HepG2 (cell line): ENCODE data around the gene LAMB4. TPM values are rescaled to one million over a fixed set of nuclear protein-coding genes. Genes with fewer than 3 reads are reported as not detected.

Experiments
- CHD4 ChIP-seq: fragments of 200-600 bp; sonication (generic); IDR thresholded peaks from 2 replicates; pipeline ENCODE4 v1.7.0; 2017; ENCODE audit warnings: mild to moderate bottlenecking, low read length, borderline replicate concordance
- FOXK2 ChIP-seq: fragments of 450-650 bp; IDR thresholded peaks from 2 replicates; pipeline ENCODE4 v1.6.1; 2016
- GFI1 ChIP-seq: sonication (generic); formaldehyde crosslinking; IDR thresholded peaks from 2 replicates; pipeline ENCODE4 v1.5.0; 2020; ENCODE audit warnings: missing genetic modification reagents, mild to moderate bottlenecking, borderline replicate concordance
- MAF1 ChIP-seq: sonication (generic); formaldehyde crosslinking; IDR thresholded peaks from 2 replicates; pipeline ENCODE4 v1.5.0; 2020; ENCODE audit warnings: missing genetic modification reagents, borderline replicate concordance
- MIER2 ChIP-seq: IDR thresholded peaks from 2 replicates; pipeline ENCODE4 v1.6.1; 2016; ENCODE audit warnings: missing biosample characterization, missing genetic modification reagents
- NONO ChIP-seq, 2 experiments: fragments of 450-650 bp in 1 of 2; sonication (generic) in 1 of 2; formaldehyde crosslinking in 1 of 2; IDR thresholded peaks in 1 of 2; conservative IDR thresholded peaks in 1 of 2; 2 replicates each; pipeline versions ENCODE4 v1.6.1 to v1.8.0; 2017 to 2022; ENCODE audit warnings: mild to moderate bottlenecking in 1 of 2, missing genetic modification reagents in 1 of 2, moderate library complexity in 1 of 2
- RBFOX2 ChIP-seq: fragments of 200-400 bp; formaldehyde crosslinking; IDR thresholded peaks from 2 replicates; pipeline ENCODE4 v1.6.1; 2017; ENCODE audit warnings: low read depth, mild to moderate bottlenecking, low read length
- SOX13 ChIP-seq, 3 experiments: fragments of 450-650 bp in 1 of 3; sonication (generic) in 1 of 3; formaldehyde crosslinking in 1 of 3; IDR thresholded peaks in 2 of 3; conservative IDR thresholded peaks in 1 of 3; 2 replicates each; pipeline versions ENCODE4 v1.5.0 to v1.6.1; 2016 to 2020; ENCODE audit warnings: antibody characterized with exemption in 1 of 3, mild to moderate bottlenecking in 1 of 3, missing compliant biosample characterization in 1 of 3, missing genetic modification reagents in 1 of 3, moderate library complexity in 1 of 3
- SOX5 ChIP-seq: IDR thresholded peaks from 2 replicates; pipeline ENCODE4 v1.6.1; 2016; ENCODE audit warnings: borderline replicate concordance
- TEAD3 ChIP-seq: optimal IDR thresholded peaks from 2 replicates; pipeline ENCODE3; 2016; ENCODE audit warnings: borderline replicate concordance
- polyA plus RNA-seq, 8 experiments: library from polyadenylated mRNA; depleted of rRNA in 3 of 8; stranded (reverse) in 7 of 8; unstranded in 1 of 8; fragments of >200 nt; fragmentation: Illumina TruSeq in 4 of 8; extraction: Trizol in 4 of 8; gene quantifications; 2 replicates each; pipeline versions ENCODE4 v1.2.1 to v1.2.3, GENCODE V29; 2011 to 2016; ENCODE audit warnings: low read depth in 4 of 8, missing spikeins in 1 of 8, mixed read lengths in 1 of 8; ENCODE audit not compliant: insufficient read depth in 1 of 8
- total RNA-seq, 5 experiments: library from RNA; depleted of rRNA; stranded (reverse); fragments of >200 nt; fragmentation: Illumina TruSeq; extraction: Trizol; gene quantifications; 2 replicates each; pipeline ENCODE4 v1.2.3, GENCODE V29; 2016; ENCODE audit warnings: low read depth in 1 of 5
- TF ChIP-seq, protein P1 (sequence below): sonication (generic); formaldehyde crosslinking; IDR thresholded peaks from 2 replicates; pipeline ENCODE4 v1.4.0; 2020; ENCODE audit warnings: missing genetic modification reagents, borderline replicate concordance
- TF ChIP-seq, protein P2 (sequence below), 2 experiments: sonication (generic) in 1 of 2; formaldehyde crosslinking in 1 of 2; IDR thresholded peaks; 2 replicates each; pipeline versions ENCODE4 v1.4.0 to v1.6.1; 2016 to 2020; ENCODE audit warnings: borderline replicate concordance in 1 of 2, low read depth in 1 of 2, mild to moderate bottlenecking in 1 of 2, missing genetic modification reagents in 1 of 2
- TF ChIP-seq, protein P3 (sequence below): IDR thresholded peaks from 2 replicates; pipeline ENCODE4 v1.6.1; 2016
- TF ChIP-seq, protein P4 (sequence below): sonication (generic); IDR thresholded peaks from 2 replicates; pipeline ENCODE4 v1.6.1; 2016; ENCODE audit warnings: low read depth, borderline replicate concordance

Gene LAMB4
- total and polyA plus RNA-seq, 2 of the 13 experiments (the other 11 are each of a cell fraction or from before 2014, with no cell fraction given), result 0.05 TPM; not detected in 1

DNA sequence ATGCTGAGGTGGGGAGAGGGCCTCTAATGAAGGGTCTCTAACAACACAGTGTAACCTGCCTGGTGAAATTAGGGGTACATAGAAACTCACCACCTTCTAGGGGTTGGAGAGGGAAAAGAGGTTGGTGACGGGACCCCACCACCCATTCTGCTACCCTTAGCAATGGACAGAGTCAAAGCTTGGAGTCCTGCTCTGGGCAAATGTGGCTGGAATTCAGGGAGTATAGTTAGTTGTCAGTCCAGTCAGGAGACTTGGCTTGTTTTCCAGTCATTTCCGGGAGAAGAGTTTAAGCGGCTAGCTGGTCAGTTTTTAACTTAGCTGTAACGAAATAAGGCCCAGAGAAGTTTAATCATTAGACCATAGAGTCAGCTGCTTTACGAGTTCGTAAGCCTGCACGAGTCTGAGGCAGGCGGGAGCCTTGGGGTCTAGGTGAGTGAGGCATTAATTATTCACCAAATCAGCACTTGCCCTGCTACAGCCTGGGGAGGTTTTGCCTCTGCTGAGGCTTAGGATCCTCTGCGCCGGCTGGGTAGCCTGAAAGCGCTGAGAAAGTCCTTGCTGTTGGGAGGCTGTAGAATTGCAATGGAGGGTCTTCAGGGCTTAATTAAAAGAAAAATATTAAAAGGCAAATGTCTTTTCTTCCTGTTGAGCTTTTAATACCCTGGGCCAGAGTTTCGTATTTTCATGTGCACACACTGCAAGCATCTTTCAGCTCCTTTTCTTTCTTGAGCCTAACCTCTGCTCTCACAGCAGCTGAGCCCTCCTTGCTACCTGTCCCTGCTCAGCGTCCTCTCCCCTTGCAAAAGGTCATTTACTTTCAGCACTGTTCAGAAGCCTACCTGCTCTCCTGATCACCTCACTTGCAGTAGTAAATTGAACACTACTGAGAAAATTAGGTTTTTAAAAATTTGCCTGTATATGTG, 125.7 kb downstream of the LAMB4 start (continued):
- TF ChIP-seq, protein P1, sequence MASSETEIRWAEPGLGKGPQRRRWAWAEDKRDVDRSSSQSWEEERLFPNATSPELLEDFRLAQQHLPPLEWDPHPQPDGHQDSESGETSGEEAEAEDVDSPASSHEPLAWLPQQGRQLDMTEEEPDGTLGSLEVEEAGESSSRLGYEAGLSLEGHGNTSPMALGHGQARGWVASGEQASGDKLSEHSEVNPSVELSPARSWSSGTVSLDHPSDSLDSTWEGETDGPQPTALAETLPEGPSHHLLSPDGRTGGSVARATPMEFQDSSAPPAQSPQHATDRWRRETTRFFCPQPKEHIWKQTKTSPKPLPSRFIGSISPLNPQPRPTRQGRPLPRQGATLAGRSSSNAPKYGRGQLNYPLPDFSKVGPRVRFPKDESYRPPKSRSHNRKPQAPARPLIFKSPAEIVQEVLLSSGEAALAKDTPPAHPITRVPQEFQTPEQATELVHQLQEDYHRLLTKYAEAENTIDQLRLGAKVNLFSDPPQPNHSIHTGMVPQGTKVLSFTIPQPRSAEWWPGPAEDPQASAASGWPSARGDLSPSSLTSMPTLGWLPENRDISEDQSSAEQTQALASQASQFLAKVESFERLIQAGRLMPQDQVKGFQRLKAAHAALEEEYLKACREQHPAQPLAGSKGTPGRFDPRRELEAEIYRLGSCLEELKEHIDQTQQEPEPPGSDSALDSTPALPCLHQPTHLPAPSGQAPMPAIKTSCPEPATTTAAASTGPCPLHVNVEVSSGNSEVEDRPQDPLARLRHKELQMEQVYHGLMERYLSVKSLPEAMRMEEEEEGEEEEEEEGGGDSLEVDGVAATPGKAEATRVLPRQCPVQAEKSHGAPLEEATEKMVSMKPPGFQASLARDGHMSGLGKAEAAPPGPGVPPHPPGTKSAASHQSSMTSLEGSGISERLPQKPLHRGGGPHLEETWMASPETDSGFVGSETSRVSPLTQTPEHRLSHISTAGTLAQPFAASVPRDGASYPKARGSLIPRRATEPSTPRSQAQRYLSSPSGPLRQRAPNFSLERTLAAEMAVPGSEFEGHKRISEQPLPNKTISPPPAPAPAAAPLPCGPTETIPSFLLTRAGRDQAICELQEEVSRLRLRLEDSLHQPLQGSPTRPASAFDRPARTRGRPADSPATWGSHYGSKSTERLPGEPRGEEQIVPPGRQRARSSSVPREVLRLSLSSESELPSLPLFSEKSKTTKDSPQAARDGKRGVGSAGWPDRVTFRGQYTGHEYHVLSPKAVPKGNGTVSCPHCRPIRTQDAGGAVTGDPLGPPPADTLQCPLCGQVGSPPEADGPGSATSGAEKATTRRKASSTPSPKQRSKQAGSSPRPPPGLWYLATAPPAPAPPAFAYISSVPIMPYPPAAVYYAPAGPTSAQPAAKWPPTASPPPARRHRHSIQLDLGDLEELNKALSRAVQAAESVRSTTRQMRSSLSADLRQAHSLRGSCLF (CRISPR knock-in tag), result no peak
- TF ChIP-seq RBFOX2 (peak; percentile 60; the same call in 1 of the 2 replicates), MAF1 (CRISPR knock-in tag) (0 out of 2 replicates have a peak, but pooled peaks have one; percentile 29), SOX13 (IDR thresholded peaks at IDR 0.05) (no peak), SOX13 (CRISPR knock-in tag; conservative IDR thresholded peaks at IDR 0.05 in 1 of 2, IDR thresholded peaks at IDR 0.05 in 1 of 2) (peak in 1 of 2 experiments; percentile 56; a peak in 2 of 4 replicates), SOX5 (peak; percentile 33; the same call in 1 of the 2 replicates), TEAD3 (CRISPR knock-in tag) (peak; percentile 61), GFI1 (CRISPR knock-in tag) (0 out of 2 replicates have a peak, but pooled peaks have one; percentile 33), NONO (IDR thresholded peaks at IDR 0.05) (no peak), NONO (CRISPR knock-in tag; conservative IDR thresholded peaks at IDR 0.05) (peak; percentile 47), MIER2 (CRISPR knock-in tag) (0 out of 2 replicates have a peak, but pooled peaks have one; percentile 22), FOXK2 (no peak), CHD4 (peak; percentile 69; the same call in 1 of the 2 replicates)
- TF ChIP-seq, protein P2, sequence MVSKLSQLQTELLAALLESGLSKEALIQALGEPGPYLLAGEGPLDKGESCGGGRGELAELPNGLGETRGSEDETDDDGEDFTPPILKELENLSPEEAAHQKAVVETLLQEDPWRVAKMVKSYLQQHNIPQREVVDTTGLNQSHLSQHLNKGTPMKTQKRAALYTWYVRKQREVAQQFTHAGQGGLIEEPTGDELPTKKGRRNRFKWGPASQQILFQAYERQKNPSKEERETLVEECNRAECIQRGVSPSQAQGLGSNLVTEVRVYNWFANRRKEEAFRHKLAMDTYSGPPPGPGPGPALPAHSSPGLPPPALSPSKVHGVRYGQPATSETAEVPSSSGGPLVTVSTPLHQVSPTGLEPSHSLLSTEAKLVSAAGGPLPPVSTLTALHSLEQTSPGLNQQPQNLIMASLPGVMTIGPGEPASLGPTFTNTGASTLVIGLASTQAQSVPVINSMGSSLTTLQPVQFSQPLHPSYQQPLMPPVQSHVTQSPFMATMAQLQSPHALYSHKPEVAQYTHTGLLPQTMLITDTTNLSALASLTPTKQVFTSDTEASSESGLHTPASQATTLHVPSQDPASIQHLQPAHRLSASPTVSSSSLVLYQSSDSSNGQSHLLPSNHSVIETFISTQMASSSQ (IDR thresholded peaks at IDR 0.05; ENCODE audit: low read depth), result peak; percentile 75
- TF ChIP-seq, protein P2 (CRISPR knock-in tag; IDR thresholded peaks at IDR 0.05; ENCODE audit: borderline replicate concordance), result peak; percentile 72; the same call in 1 of the 2 replicates
- TF ChIP-seq, protein P3, sequence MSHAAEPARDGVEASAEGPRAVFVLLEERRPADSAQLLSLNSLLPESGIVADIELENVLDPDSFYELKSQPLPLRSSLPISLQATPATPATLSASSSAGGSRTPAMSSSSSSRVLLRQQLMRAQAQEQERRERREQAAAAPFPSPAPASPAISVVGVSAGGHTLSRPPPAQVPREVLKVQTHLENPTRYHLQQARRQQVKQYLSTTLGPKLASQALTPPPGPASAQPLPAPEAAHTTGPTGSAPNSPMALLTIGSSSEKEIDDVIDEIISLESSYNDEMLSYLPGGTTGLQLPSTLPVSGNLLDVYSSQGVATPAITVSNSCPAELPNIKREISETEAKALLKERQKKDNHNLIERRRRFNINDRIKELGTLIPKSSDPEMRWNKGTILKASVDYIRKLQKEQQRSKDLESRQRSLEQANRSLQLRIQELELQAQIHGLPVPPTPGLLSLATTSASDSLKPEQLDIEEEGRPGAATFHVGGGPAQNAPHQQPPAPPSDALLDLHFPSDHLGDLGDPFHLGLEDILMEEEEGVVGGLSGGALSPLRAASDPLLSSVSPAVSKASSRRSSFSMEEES (CRISPR knock-in tag), result peak; percentile 79
- TF ChIP-seq, protein P4, sequence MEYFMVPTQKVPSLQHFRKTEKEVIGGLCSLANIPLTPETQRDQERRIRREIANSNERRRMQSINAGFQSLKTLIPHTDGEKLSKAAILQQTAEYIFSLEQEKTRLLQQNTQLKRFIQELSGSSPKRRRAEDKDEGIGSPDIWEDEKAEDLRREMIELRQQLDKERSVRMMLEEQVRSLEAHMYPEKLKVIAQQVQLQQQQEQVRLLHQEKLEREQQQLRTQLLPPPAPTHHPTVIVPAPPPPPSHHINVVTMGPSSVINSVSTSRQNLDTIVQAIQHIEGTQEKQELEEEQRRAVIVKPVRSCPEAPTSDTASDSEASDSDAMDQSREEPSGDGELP, result peak; percentile 85; the same call in 1 of the 2 replicates
